Measurements from ENCODE around the gene BCL2L13.
"Not testable (repeated sequence)": the region's sequence is repeated elsewhere in the genome, so short reads cannot be mapped to it uniquely, and the experiment has no call there.

Gene BCL2L13

DNA sequence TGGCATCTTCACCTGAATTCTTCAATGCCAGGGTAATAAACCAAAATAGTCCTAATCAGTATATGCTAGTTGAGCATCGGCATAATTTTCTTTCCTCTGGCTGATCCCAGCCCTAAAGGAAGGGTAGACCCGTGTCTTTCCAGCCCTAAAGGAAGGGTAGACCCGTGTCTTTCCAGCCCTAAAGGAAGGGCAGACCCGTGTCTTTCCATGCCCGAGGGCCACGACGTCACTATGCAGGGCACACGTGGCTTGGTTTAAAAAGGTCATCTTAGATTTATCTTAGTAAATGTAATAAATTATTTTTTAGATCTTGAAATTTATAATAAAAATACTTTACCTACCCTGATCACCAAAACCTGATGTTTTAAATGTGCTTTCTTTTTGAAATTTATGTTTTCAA is 90.2 kb downstream of the BCL2L13 start:
- no peak for DNase-seq

GRCh38 chr22:17729561-17729960 is 91.0 kb downstream of the BCL2L13 start:
- no peak for DNase-seq

- no peak for DNase-seq
These were observed 93.8 kb downstream of the BCL2L13 start for GRCh38 chr22:17732251-17732854.

DNA sequence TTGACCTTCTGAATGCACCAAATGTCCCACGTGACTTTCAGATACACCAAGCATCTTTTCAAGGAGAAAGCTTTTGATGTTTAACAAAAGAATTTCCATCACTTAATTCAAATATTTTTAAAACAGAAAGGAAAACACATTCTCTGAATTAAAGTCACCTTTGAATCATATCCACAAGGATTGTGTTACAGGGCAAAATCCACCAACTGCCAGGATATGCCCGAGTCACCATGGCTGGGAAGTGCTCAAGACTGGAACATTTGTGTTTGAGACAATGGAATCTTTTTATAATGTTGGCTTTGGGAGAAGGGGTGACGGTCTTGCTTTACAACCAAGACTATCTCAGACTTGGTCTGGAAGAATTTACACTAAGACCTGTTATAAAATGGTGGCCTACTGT is 94.9 kb downstream of the BCL2L13 start:
- DNase-seq, result no peak

DNA sequence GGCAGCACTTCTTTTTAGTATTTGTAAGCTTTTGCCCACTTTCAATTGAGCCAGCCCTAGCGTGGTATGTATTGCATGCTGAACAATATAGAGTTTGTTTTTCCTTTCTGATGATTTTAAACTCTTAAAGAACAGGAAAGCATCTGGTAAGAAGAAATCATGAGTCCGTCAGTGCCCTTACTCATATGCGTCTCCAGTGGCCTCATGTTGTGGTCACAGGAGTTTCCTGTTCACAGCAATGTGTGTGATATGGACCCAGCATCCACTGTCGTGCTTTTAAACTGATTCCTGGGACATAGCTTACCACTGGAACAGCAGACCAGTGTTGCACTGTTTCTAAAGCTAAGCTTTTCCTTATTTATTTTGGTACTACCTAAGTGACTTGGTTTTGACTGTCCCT is 95.6 kb downstream of the BCL2L13 start:
- DNase-seq, result no peak

DNA sequence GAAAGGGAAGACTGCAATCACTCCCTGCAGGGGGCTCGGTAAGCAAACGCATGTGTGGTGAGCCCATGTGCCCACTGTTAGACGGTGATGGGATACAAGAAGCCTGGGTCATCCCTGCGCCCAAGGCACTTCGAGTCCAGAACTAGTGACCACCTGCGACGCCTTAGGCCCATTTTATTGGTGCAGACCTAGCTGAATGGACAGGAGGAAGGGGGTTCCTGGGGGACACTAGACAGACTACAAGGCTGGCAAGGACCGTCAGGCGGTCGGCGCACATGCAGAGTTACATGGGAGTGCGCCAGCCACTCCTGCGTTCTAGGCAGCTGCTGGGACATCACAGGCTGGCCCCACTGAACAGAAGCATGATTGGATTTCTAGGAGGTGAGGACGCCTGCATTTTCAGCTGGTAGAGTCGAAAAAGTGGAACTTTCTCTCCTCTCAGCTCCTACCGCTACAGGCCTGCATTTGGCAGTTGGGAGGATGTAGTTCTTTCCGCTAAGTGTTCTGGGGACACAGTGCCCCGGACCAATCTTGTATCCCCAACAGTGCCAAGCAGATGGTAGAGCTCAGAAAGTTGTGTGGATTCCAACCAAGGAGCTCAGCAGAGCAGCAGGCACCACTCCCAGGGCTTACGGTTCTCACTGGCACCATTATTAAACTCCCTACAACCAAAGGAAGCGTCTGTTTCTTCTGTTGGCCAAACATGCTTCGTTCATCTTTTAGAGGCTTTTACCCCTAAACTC is 100.0 kb downstream of the BCL2L13 start:
- no peak for DNase-seq

DNA sequence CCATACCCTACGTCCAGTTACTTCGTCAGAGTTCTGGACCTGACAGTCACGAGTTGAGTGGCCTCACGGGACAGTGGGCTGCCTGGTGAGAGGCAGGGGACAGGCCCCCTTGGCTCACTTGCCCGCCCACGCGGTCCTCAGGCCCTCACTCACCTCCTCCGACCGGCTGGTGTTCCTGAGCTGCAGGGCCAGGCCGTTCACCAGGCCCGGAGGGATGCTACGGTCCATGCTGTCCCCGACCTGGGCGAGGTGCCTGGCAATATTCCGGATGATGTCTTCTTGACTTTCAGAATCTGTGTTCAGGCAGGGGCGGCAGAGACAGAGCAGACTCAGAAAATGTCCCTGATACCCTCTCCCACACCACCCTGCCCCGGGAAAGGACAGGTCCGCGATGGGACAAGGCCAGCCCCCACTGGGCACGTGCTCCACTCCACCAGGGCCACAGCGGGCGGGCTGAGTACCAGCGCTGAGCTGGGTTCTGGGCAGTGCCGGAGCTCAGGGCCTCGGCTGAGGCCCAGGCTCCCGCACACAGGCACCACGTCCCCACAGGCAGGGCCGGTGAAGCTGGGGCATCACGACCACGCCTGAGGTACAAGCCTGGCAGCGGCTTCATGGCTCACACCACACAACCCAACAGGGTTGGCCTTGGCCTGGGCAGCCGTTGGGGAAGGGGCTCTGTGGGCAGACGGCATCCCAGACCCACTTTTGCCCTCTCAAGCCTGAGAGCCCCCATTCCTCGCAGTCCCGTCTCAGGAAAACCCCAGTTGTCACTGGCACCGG is 100.8 kb downstream of the BCL2L13 start:
- DNase-seq, result no peak

GRCh38 chr22:17741866-17742526 is 103.4 kb downstream of the BCL2L13 start:
- no peak for DNase-seq

- peak; percentile 26 for DNase-seq
These were observed 104.0 kb downstream of the BCL2L13 start for GRCh38 chr22:17742527-17742902.

- DNase-seq, result no peak
These were observed 105.3 kb downstream of the BCL2L13 start for GRCh38 chr22:17743661-17744411.

DNA sequence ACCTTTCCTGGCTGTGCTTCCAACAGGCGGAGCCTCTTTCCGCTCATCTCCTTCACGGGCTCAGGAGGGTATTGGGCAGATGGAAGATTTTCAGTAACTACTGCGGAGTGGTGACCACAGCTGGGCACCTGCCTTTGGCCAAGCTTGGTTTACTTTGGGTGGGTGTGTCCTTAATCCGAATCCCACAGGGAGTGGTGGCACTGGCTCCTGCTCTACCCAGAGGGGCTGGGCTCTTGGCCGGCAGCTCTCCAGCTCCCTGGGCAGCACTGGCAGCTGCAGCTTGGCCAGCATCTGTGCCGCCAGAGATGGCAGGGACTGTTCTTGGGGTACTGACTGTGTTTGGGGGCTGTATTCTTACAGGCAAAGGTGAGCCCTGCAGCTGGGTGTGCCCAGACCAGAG is 105.9 kb downstream of the BCL2L13 start:
- no peak for DNase-seq

DNA sequence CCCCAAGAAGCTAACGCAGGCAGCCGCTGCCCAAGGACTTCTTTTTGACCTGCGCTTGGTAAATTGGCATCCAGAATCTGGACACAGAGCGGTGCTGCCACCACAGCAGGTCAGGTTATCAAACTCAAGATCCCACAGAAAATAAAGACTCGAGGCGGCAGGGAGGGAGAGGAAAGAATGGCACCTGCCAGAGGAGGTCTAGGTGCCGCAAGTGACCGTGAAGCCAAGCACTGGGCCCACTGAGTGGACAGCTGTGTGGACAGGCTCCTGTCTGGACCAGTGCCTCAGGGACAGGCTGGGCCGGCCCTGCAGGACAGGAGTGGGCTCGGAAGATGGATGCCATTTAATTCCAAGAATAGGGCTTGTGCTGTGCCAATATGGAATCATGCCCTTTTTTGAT is 108.4 kb downstream of the BCL2L13 start:
- DNase-seq, result no peak

GRCh38 chr22:17748555-17749353 is 110.2 kb downstream of the BCL2L13 start:
- DNase-seq, result no peak

- DNase-seq, result no peak
These were observed 111.2 kb downstream of the BCL2L13 start for GRCh38 chr22:17749605-17750395.

GRCh38 chr22:17751596-17751995 is 113.0 kb downstream of the BCL2L13 start:
- no peak for DNase-seq

GRCh38 chr22:17753401-17753989 is 114.9 kb downstream of the BCL2L13 start:
- DNase-seq, result no peak

- no peak for DNase-seq
These were observed 115.8 kb downstream of the BCL2L13 start for GRCh38 chr22:17754233-17754925.

- DNase-seq, result no peak
These were observed 122.6 kb downstream of the BCL2L13 start for GRCh38 chr22:17761138-17761488.

DNA sequence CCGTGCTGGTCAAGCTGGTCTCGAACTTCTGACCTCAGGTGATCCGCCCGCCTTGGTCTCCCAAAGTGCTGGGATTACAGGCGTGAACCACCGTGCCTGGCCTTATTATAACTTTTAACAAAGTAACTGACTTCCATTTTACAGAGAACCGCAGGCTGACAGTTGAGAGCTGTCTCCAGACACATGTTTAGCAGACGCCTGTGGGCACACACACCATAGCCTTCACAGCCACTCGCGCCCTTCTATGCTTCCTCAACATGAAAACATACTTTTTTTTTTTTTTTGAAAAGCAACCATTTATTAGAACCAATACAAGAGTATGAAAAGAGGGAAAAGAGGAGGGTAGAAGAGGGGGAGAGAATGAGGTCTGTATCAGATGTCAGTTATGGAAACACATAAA is 124.9 kb downstream of the BCL2L13 start:
- DNase-seq, result not testable (repeated sequence)

DNA sequence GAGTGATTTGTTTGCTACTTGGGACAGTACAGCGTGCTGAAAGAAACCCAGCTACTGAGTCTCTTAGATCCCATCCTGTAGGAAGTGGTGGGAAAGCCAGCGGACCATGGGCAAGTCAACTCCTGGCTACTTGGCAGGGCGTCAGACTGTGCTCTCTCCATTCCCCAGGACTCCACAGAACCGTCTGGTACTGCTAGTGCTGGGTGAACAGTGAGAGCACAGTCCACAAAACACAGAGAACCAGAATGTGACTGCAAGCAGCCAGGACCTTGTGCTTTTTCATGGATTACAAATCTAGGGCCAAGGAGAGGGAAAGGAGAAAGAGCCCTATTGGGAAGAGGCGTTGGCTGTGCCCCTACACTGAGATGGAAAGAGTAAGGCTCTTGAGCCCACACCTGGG is 125.5 kb downstream of the BCL2L13 start:
- no peak for DNase-seq

Data from NCI-H2029 treated with DMSO at 0.1 percent for 48 hours (cell line).